GM12801 (cell line): ENCODE results near the gene USP9Y.

Experiments used
- TF ChIP-seq, protein P1 (sequence below): IDR thresholded peaks from one replicate; pipeline ENCODE4 v1.5.1; 2011; ENCODE audit warnings: control low read depth; ENCODE audit not compliant: insufficient read length; ENCODE audit errors: extremely low read depth

Gene USP9Y

DNA sequence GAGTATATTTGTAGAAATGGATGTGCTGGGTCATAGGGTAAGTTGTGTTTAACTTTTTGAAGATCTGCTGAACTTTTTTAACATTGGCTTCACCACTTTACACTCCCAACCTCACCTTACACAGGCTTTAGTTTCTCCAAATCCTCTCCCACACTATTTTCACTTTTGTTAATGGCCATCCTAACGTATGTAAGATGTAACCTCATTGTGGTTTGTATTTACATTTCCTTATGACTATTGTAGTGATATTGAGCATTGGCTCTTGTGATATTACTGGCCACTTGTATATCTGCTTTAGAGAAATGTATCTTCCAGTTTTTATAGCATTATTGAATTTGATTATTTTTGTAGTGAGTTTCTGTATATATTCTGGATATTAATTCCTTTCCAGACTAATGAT lies 93.0 kb downstream of the USP9Y start:
- TF ChIP-seq, protein P1, sequence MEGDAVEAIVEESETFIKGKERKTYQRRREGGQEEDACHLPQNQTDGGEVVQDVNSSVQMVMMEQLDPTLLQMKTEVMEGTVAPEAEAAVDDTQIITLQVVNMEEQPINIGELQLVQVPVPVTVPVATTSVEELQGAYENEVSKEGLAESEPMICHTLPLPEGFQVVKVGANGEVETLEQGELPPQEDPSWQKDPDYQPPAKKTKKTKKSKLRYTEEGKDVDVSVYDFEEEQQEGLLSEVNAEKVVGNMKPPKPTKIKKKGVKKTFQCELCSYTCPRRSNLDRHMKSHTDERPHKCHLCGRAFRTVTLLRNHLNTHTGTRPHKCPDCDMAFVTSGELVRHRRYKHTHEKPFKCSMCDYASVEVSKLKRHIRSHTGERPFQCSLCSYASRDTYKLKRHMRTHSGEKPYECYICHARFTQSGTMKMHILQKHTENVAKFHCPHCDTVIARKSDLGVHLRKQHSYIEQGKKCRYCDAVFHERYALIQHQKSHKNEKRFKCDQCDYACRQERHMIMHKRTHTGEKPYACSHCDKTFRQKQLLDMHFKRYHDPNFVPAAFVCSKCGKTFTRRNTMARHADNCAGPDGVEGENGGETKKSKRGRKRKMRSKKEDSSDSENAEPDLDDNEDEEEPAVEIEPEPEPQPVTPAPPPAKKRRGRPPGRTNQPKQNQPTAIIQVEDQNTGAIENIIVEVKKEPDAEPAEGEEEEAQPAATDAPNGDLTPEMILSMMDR = no peak

DNA sequence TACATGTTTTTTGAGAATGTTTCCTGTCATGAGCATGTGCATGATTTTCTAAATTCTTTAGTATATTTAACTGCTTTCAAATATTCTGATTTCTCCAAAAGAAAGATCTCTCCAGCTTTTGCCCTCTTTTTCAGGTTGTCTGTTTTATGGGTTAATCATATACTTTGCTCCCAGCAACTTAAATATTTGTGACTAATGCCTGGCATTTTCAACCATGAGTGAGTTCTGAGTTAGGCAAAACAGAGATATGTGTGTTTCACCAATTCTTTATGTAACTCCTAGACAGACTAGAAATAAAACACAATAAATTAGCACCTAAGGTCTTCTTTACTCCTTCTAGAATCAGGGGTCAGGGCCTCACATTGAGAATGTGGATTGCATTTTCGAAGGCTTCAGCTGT lies 107.0 kb downstream of the USP9Y start:
- TF ChIP-seq, protein P1 = no peak

DNA sequence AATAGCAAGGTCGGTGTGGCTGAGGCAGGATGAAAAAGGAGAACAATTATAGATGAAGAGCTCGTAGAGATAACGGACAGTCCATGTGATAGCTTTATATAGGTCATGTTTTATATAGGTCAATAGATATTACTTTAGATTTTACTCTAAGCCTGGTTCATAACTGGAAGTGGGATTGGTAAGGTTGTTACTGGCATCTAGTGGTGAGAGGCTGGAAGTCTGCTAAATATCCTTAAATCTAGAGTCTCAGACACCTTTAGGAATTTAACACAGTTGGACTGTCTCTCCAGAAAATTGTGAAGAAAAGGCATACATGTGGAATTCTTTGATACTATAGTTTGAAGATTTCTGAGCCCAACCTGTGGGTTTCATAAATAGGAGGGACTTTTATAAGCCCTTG lies 108.0 kb downstream of the USP9Y start:
- TF ChIP-seq, protein P1 = no peak

GRCh38 chrY:12823408-12823807 lies 122.4 kb downstream of the USP9Y start:
- TF ChIP-seq, protein P1 = no peak

GRCh38 chrY:12826791-12827190 lies 125.8 kb downstream of the USP9Y start:
- TF ChIP-seq, protein P1 = no peak

DNA sequence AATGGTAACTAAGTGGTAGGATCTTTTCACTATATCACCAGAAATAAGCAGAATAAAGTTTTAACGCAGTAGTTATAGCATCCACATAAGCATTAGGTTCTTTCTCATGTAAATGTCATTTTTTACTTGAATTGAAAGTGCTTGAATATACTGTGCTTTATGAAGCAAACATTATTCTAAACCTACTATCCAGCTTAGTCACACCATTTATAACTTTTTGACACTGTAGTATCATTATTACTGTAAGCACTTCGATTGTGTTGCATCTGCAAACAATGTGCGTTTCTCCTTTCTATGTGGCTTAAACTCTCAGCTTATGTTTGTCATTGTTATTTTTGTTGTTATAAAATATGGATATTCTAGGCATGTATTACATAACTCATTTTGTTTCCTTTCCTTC lies 132.3 kb downstream of the USP9Y start:
- TF ChIP-seq, protein P1 = no peak

GRCh38 chrY:12837550-12837949 lies 136.5 kb downstream of the USP9Y start:
- TF ChIP-seq, protein P1 = no peak

DNA sequence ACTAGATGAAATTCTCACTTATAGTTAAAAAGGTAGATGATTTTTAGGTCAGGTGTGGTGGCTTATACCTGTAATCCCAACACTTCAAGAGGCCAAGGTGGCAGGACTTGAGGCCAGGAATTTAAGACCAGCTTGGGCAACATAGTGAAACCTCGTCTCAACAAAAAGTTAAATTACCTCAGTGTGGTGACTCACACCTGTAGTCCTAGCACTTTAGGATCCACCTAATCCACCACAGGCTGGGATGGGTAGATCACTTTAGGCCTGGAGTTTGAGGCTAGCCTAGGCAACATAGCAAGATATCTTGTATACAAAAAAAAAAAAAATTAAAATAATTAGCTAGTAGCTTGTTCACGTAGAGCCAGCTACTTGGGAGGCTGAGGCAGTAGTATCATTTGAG lies 140.3 kb downstream of the USP9Y start:
- TF ChIP-seq, protein P1 = no peak
